Hematopoietic multipotent progenitor cell treated with erythropoietin and hydrocortisone succinate and interleukin-3 and kit ligand, for 8 days (in vitro differentiated cells): Measurements from ENCODE around the gene TGIF2.

Experiments used
- DNase-seq: peaks from one replicate; pipeline ENCODE4 v3.0.0-alpha.2; 2015

Gene TGIF2

DNA sequence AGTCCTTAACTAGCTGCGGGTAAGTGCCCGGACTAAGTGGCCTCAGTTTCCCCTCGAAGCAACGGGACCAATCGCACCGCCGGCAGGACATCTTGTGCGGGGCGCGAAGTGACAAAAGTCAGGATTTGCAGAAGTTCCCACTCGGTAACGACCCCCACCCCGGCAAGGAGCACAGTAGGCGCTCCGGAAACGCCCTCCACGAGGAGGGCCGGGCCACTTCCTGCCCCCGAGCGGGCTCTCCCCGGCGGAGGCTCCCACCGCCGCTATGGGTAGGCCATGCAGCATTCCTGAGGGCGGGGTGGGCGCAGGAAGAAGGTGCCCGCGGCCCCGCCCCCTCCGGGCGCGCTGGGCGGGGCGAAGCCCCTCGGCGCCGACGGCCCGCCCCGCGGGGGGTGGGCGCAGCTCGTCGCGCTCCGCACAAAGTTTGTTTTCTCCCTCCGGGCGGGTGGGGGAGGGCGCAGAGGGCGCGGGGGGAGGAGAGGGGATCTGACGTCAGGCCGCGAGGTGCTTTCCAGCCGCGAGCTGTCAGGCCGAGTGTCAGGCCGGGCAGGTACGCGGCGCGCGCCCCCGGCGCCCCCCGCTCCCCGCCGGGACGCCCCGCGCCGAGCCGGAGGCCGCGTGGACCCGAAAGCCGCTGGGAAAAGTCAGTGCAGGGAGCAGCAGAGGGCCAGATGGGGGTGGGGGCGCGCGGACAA is at the start of gene TGIF2:
TSS of gene TGIF2 (plus strand) at position 495 of the 695 bp plus-strand sequence. CDS start 5,178 bp downstream, outside the sequence.
- DNase-seq = peak; percentile 81

DNA sequence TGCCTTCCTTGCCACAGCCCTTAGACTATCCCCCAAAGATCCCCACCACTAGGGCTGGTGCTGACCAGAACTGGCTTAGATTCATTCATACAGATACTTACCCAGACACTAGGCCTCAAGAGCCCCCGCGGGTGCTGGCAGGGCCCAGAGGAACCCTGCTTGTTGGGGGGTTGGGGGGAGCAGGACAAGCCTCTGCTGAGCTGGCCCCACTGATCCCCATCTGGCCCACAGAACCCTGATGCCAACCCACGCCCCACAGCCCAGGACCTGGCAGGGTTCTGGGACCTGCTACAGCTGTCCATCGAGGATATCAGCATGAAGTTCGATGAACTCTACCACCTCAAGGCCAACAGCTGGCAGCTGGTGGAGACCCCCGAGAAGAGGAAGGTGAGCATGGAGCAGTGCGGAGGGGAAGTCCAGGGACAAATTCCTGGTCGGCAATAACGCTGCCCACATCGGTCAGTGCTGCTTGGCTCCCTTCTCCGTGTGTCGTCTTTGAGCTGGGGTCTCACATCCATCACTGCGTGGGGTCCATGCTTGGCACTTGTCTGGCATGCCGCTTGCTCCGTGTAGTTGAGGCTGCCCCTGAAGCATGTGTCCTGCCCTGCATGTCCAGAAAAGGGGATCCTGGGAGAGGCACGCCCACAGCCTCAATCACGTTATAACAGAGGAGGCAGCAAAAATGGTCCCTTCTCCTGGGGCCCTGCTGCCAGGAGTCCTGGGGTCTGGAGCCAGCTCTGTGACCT is 47.6 kb upstream of the TGIF2 start:
- DNase-seq = no peak

DNA sequence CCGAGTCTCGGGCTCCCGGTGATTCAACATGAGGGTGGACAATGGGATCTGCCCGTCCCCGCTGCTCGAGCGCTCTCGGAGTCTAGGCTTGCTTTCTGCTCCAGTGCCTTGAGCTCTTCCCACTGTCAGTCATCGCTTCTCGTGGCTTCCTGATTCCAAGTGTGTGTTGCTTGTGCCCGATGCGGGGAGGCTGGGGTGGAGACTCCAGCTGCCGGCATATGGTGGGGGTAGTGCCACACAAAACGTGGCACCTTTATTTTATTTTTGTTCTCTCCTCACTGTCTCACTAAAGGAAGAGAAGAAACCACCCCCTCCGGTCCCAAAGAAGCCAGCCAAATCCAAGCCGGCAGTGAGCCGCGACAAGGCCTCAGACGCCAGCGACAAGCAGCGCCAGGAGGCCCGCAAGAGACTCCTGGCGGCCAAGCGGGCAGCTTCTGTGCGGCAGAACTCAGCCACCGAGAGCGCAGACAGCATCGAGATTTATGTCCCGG is 46.8 kb upstream of the TGIF2 start:
- DNase-seq = no peak

DNA sequence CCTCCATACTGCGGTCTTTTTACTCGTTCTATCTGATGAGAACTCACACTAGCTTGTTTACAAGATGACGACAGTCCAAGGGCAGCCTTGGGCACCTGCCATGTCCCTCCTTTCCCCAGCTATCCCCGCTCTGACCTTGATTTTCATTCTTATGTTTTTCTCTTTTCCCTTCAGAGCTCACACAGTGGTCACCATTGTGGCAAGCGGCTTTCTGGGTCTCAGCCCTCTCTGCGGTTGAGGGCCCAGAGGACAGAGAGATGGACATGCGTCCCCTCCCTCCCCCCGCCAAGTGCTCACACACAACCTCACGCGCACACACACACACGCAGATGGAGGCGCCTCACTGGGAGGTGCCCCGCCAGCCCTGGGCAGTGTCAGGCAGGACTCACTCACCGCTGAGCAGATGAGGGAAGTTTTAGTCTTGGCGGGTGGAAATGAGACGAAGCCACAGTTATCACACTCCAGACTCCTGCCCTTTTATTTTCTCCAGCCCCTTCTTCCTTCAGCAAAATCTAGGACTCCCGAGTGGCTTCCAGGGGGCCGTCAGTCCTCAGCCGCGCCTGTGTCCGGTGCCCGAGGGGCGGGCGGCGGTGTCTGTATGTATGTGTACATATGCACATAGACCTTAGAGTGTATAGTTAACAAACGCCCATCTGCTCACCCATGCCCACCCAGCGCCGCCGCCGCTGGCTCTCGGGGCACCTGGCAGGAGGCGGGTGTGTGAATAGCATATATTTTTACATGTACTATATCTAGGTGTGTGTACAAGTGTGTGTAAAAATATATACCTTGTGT is 45.9 kb upstream of the TGIF2 start:
- DNase-seq = no peak

GRCh38 chr20:36528176-36528874 is 45.1 kb upstream of the TGIF2 start:
- DNase-seq = no peak

DNA sequence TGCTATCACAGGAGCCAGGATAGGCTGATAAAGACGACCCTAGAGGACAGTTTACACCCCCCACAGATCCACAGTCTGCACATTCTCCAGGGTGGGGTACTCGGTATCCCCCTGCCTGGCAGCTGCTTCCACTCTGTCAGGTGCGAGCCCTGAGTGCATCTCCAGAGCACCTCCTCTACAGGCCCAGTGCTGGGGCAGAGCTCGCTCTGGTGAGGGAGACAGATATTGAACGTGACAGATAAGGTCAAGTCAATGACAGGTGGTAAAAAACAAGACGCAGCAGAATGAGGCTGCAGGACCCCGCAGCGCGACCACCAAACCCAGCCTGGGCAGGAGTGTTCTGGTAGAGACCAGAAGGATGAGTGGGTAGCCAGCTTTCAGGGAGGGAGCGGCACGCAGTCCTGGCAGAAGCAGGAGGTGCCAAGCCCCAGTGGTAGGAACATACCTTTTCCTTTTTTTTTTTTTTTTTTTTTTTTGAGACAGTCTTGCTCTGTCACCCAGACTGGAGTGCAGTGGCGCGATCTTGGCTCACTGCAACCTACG is 44.5 kb upstream of the TGIF2 start:
- DNase-seq = no peak

GRCh38 chr20:36532388-36532787 is 41.0 kb upstream of the TGIF2 start:
- no peak for DNase-seq

DNA sequence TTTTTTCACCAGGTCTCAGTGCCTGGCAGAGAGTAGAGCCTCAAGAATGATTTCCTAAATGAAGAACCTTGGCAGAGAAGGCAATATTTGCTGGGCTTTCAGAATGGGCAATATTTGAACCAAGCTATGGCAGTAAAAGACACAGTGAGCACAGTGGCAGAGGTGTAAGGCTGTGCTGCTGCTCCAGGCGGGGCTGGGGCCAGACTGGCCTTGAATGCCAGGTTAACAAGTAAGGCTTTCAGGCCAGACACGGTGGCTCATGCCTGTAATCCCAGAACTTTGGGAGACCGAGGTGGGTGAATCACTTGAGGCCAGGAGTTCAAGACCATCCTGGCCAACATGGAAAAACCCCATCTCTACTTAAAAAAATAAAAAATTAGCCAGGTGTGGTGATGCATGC is 40.6 kb upstream of the TGIF2 start:
- no peak for DNase-seq

GRCh38 chr20:36538026-36538722 is 35.2 kb upstream of the TGIF2 start:
- no peak for DNase-seq

DNA sequence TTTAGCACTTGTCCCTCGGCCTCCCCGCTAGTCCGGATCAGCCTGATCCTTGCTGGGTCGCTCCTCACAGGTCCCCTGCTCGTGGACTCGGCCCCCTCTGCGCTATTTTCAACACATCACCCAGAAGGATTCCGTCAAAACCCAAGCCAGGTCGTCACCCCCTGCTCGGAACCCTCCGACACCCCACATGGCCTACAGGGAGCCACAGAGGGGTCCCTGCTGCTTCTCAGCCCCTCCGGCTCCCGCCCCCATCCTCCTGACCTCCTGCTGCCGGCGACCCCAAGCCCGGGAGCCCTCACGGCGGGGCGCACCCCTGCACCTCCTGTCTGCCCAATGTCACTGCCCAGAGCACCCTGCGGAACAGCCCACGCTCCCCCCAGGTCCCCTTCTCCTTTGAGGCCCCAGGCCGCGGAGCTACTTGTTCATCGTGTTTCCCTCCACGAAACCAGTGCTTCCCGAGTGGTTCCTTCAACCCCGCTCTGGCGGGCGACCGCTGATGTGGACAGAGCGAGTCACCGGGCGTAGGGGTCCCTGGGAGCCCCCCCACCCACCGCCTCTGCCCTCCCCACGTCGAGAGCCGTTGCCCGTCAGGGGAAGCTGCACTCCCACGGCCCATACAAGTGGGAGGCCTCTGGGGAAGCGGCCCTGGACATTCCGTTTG is 32.7 kb upstream of the TGIF2 start:
- DNase-seq = no peak

GRCh38 chr20:36541227-36541767 is 32.1 kb upstream of the TGIF2 start, which contains the start of gene MYL9:
Gene MYL9, plus strand, starts transcription at chr20:36541519. Its CDS starts 3,366 bp downstream, at chr20:36544885.
- DNase-seq = no peak

GRCh38 chr20:36541768-36542488 is 31.5 kb upstream of the TGIF2 start:
- DNase-seq = no peak

DNA sequence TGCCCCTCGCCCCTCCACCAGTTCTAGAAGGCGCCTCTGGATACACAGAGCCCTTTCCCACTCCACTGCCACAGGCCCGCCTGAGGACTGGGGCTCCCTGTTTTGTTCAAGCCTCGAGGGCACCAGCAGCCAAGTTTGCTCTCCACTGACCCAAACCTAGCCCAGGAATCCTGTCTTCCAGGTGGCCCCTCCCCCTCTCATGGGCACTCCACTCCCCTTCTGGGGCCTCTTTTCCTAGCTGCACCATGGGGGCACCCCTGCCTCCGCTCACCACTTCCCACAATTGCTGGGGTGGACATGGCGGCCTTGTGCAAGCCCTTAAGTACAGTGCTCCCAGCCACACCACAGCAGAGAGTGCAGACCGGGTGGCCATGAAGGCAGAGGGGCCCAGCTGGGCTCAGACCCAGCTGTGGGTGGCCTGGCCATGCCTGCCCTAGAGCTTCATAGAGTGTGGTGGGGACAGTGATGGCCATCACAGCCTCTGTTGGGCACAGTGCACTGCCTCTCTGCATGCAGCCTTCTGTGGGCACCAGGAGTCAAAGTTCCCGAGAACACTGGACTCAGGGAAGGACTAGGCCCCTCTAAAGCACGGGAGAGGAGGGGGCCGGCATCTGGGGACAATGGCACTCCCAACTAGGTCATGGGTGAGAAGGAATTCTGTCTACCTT is 30.7 kb upstream of the TGIF2 start:
- DNase-seq = no peak

DNA sequence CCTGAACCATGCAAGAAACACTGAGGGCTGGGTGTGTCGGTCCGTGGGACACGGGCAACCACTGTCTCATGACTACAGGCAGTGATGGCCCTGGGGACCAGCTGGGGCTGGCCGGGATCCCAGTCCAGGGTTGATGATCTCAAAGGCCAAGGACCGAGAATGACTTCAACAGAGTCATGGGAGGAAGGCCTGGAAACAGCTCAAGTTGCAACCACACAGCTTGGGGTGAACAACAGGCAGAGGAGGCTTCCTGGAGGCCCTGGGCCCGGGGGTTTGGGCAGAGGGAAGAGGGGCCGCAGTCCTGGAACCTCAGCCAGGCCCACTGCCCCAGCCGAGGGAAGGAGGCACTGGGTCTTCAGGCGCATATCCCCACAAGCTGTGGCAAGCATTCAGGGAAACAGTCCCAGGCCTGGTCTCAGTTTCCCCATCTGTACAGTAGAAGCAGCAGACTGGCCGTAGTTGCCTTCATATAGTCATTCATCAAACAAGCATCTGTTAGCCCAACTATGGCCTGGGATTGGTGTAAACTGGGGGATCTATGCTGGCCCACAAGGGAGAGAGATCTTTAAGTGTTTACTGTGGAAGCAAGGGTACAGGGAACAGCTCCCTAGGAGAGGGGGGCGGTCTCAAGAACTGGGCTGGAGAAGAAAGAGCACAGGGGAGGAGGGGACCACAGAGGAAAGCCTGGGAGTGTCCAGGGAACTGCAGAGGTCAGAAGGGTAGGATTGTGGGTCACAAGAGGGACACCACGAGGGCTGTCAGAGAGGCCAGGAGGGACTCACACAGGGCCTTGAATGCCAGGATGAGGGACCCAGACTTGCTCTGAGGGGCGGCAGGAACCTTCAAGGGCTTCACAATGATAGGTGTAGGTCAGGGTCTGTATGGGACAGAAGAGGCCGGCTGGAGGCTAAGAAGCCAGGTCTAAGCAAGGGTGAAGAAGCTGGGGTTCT is 29.9 kb upstream of the TGIF2 start:
- DNase-seq = no peak

DNA sequence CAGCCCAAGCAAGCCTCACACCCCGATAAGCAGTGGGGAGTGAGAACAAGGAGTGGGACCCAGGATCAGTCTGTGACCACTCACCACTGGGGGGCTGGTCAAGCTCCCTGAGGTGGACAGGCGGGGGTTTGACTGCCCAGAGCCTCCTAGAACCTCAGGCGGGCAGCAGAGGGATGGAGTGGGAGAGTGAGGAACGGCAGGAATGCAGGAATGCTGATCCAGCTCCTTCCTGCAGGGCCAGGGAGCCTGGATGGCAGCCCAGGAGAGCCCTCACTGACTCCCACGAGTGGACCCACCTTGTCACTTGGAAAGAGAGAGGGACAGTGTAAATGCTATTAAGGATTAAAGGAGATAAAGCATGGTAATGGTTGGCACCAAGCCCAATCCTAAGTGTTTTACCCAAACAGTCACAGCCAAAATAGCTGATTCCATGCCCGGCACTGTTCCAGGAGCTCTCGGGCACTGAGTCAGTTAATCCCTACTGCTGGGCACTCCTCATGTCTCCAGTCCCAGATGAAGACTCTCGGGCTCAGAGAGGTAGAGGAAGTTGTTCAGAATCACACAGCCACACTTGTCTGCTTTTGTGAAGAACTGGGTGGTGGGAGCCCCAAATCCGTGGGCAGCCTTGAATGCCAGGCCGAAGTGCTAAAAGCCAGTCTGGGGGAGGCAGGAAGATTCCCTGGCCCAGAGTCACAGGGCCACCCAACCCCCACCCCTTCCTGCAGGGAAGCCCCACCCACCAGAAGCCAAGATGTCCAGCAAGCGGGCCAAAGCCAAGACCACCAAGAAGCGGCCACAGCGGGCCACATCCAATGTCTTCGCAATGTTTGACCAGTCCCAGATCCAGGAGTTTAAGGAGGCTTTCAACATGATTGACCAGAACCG is 29.0 kb upstream of the TGIF2 start:
- DNase-seq = no peak

- DNase-seq = no peak
Observed at GRCh38 chr20:36546111-36546736, 27.2 kb upstream of the TGIF2 start.
